HuH-7 (cell line): ENCODE measurements around the gene LDLRAD4.
"Not testable (repeated sequence)": the region's sequence is repeated elsewhere in the genome, so short reads cannot be mapped to it uniquely, and the experiment has no call there.

Source experiments
- DNase-seq: peaks from one replicate; pipeline ENCODE4 v3.0.0; 2011; ENCODE audit warnings: low spot score

LDLRAD4 gene

GRCh38 chr18:13487237-13487636 lies 268.7 kb downstream of the LDLRAD4 start:
- no peak for DNase-seq

DNA sequence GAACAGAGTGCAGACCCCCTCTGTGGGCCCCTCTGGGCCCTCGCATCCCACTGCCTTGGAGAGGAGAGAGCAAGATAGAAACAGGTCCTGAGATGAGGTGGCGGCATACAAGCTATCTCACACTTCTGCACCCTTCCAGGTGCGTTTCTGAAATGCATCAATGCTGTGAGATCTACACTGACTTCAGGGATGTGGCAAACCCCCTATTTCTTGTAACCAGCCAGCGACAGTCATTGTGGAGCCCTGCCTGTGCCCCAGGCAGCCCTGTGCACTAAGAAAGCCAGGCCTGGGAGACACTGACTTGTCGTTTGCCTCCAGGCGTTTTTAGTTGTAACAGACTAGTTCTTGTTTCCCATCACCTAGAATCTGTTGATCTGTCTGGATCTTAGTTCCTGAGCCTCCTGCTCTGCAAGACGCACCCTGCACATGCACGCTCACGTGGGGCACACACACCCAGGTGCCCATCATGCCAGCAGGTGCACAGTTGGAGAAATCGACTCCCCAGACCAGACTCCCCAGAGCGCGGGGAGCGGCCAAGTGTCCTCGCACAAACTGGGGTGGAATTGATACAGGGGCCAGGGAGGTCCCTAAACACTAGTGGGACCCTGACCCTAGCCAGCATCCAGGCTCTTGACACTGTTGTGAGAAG lies 269.8 kb downstream of the LDLRAD4 start:
- no peak for DNase-seq

- DNase-seq, result not testable (repeated sequence)
Observed at GRCh38 chr18:13489303-13489702, 270.7 kb downstream of the LDLRAD4 start.

- no peak for DNase-seq
Observed at GRCh38 chr18:13491138-13491537, 272.6 kb downstream of the LDLRAD4 start.

DNA sequence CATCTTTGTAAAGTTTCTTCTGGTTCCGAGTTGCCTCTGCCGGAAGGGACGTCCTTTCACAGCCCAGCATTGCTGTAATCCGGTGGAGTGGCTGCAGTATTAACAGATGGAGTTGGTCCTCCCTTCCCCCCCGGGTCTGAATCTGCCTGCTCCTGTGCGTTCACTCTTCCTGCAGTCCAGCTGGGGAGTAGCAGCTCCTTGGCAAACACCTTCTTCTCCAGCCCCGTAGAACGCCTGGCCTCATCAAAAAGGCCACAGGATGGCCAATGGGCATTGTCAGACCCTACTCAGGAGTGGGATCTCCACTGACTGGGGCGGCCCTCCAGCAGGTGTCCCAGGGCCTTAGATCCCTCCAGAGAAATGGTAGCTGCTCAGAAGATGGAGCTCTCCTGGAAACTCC lies 273.8 kb downstream of the LDLRAD4 start:
- no peak for DNase-seq

DNA sequence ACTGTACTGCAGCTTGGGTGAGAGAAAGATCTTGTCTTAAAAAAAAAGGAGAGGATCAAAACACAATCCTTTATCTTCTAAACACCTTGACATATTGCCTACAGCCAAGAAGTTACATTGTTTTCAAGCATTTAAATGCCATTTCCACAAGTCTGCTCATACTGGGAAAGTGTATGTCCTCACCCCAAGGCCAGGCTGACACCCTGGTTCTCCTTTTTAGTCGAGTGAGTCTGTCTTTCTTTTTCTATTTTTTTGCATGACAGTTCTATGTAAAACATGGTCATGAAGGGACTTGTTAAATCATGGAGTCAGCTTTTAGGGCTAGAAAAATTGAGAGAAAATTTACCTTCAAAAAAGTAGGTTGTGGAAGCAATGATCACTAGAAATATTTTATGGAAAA lies 274.5 kb downstream of the LDLRAD4 start:
- no peak for DNase-seq

- DNase-seq, result no peak
Observed at GRCh38 chr18:13493725-13494124, 275.2 kb downstream of the LDLRAD4 start.

GRCh38 chr18:13494871-13495445 lies 276.4 kb downstream of the LDLRAD4 start:
- DNase-seq, result no peak

DNA sequence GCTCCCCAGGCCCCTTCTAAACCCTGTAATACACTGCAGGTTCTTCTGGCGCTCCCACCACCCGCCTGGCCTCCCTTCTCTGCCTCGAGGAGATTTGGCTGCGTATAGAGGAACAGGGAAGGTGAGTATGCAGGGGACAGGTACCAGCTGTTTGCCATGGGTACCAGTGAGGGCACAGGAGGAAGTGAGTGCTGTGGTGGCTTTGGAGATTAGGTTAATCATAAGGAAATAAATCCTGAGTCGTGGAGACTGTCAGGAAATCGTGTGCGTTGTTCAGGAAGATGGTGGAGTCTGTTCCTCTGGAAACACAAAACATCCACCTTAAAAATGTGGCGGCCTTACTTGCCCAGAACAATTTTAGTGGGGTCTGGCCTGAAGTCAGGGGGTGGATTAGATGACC lies 277.4 kb downstream of the LDLRAD4 start:
- no peak for DNase-seq

DNA sequence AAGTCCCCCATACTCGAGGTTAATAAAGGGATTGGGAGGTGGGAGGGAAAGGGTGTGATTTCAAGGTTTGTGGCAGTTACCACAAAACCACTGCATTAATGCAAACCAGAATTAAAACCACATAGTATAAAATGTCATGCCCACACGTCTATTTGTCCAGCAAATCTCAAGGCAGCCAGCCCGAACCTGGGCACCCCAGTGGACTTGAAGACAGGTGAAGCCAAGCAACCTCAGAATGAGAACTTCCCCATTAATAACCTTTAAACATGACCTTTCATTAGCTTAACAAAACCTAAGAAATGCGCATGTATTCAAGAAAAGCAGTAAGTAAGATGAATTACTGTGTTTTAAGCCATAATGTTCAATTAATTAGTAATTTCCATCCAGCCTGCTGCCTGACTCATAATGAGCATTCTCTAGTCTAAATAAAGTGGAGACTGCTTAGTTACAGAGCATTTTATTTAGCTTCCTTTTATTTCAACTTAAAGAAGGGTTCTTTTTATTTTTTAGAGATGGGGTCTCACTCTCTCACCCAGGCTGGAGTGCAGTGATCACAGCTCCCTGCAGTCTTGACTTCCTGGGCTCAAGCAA lies 278.2 kb downstream of the LDLRAD4 start:
- no peak for DNase-seq

GRCh38 chr18:13499803-13500202 lies 281.2 kb downstream of the LDLRAD4 start:
- DNase-seq, result no peak

GRCh38 chr18:13500227-13500865 lies 281.8 kb downstream of the LDLRAD4 start:
- DNase-seq, result no peak

GRCh38 chr18:13500869-13501542 lies 282.4 kb downstream of the LDLRAD4 start:
- DNase-seq, result no peak

DNA sequence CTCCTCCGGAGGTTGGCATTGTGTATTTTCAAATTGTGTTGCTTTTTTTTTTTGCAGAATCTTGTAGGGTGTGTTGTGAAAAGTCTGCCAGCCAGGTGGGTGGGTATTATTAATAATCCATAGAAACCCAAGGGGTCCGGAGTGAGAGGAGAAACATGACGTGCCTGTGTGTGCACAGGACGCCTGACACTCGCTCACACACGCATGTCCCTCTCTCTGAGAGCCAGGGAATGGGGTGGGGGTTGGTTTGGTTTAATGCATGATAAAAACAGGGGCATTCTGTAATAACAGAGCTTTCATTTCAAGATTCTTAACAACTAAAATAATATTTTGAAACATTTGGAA lies 283.0 kb downstream of the LDLRAD4 start:
- no peak for DNase-seq

GRCh38 chr18:13501891-13502290 lies 283.3 kb downstream of the LDLRAD4 start:
- DNase-seq, result no peak

GRCh38 chr18:13502585-13502984 lies 284.0 kb downstream of the LDLRAD4 start:
- DNase-seq, result no peak

- no peak for DNase-seq
Observed at GRCh38 chr18:13503836-13504235, 285.3 kb downstream of the LDLRAD4 start.

GRCh38 chr18:13505780-13506345 lies 287.3 kb downstream of the LDLRAD4 start:
- DNase-seq, result no peak

DNA sequence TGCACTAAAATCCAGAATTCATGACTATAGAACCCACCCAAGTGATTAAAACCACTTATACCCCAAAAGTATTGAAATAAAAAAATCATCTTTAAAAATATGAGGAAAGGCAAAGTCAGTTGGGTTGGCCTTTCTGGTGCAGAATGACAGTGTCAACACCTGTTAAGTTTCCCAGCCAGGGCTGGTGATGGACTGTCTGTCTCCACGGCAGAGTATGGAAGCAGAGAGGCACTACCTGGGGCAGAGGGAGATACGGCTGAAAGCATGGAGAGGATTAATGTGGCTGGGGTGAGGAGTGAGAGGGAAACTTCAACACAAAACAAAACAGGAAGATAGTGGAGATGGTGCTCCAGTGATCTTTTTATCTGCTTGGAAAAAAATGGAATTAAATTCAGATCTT lies 292.0 kb downstream of the LDLRAD4 start:
- DNase-seq, result no peak

DNA sequence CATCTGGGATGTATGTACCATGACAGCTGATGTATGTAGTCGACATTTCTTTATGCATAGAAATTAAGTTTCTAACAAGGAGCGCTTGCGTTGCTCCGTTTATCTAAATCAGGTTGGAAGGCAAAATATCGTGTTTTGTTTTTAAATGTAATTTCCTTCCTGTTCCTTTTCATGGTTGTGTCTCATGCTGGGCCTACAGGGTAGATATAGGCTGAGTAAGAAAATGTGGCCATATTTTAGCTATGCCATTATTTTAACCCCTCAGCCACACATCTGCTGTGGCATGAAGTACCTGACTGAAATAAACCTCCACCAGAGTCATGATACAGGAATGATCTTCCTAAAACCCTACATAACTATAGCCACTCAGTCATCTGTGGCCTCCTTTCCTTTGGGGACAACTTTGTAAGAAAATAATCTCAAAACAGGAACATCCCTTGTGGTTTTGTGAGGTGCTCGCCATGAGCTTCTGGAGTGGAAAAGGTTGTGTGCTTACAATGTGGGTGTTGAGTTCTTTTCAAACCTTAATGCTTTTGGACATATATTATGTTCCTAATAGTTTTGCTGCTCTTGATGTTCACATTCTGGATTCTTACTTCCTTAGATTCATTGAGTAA lies 293.5 kb downstream of the LDLRAD4 start:
- no peak for DNase-seq

- DNase-seq, result no peak
Observed at GRCh38 chr18:13513021-13513420, 294.5 kb downstream of the LDLRAD4 start.

DNA sequence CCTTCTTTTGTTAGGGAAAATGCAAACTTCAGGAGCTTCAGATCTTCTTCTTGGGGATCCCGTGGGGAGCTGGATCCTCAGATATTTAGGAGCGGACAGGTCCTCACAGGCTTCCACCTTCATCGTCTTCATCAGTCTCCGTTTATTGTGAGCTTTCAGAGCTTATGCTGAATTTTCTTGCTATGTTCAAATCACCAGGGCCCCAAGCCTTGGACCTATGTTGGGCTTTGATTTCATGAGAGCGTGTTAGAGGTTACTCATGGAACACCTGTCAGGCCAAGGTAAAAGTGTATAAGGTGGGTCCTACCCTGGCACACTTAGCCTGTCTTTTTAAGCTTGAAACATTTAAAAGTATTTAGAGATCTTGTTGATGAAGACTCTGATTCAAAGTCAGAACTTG lies 294.9 kb downstream of the LDLRAD4 start:
- no peak for DNase-seq
